Mammary epithelial cell (primary cell): ENCODE results near the gene XXYLT1.

ENCODE experiments used
- EZH2 ChIP-seq: IDR thresholded peaks from 2 replicates; pipeline ENCODE4 v1.6.1; 2012; ENCODE audit warnings: low read length, inconsistent platforms, borderline replicate concordance
- TF ChIP-seq, protein P1 (sequence below), 2 donors: IDR thresholded peaks in 1 of 2; conservative IDR thresholded peaks in 1 of 2; 2 replicates each; pipeline ENCODE4 v1.5.1; 2011 to 2012; ENCODE audit warnings: inconsistent platforms in 2 of 2, low read length in 2 of 2, mild to moderate bottlenecking in 2 of 2, control low read depth in 1 of 2, low read depth in 1 of 2; ENCODE audit not compliant: insufficient read depth in 1 of 2; ENCODE audit errors: extremely low read depth in 1 of 2

- TF ChIP-seq, protein P1, sequence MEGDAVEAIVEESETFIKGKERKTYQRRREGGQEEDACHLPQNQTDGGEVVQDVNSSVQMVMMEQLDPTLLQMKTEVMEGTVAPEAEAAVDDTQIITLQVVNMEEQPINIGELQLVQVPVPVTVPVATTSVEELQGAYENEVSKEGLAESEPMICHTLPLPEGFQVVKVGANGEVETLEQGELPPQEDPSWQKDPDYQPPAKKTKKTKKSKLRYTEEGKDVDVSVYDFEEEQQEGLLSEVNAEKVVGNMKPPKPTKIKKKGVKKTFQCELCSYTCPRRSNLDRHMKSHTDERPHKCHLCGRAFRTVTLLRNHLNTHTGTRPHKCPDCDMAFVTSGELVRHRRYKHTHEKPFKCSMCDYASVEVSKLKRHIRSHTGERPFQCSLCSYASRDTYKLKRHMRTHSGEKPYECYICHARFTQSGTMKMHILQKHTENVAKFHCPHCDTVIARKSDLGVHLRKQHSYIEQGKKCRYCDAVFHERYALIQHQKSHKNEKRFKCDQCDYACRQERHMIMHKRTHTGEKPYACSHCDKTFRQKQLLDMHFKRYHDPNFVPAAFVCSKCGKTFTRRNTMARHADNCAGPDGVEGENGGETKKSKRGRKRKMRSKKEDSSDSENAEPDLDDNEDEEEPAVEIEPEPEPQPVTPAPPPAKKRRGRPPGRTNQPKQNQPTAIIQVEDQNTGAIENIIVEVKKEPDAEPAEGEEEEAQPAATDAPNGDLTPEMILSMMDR (conservative IDR thresholded peaks at IDR 0.05 in 1 of 2, IDR thresholded peaks at IDR 0.05 in 1 of 2; ENCODE audit: extremely low read depth in 1 of 2, insufficient read depth in 1 of 2, low read depth in 1 of 2, low read length in 2 of 2) = no peak
- TF ChIP-seq EZH2 = no peak
Measured at GRCh38 chr3:195131176-195131575, 139.8 kb downstream of the XXYLT1 start.
